ENCODE measurements around the gene TPRG1L. TPM values are rescaled to one million over a fixed set of nuclear protein-coding genes. Genes with fewer than 3 reads are reported as not detected.

Gene TPRG1L
- total and polyA plus RNA-seq, 2 donors from 2014 or later = 37.1 to 72.4 TPM

DNA sequence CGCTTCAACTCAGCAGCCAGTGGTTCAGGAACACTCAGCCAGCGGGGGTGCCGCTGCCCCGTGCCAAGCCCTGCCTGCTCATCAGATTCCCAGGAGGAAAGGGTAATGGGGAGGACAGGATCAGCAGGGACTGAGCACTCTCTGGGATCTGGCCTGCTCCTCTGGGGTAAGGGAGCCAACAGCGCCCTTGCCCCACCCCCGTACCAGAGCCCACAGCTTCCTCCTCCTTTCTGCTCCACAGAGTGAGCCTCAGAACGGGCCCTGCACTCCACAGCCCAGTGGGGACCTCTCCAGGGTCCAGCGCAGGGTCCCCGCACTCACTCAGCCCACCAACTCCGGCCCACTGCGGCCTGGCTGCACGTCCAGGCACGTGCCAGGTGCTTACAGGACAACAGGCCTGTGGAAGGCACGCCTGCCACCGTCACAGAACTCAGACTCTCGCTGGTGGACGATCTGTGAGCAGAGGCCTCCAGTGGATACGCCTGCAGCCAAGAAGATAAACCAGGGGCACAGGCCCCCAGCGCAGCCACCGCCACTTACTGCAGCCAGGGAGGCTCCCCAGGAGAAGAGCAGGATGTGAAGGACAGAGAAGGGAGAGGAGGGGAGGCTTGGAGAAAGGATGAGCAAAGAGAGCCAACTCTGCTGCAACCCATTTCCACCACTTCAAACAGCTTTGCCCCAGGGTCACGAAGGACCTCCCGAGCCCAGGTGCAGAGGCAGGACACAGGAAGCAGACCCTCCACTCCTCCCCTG lies 15.6 kb upstream of the TPRG1L start:
- no peak overlapping the region for H3K4me3 ChIP-seq (ENCODE audit: low read length in 3 of 3)
- H3K9me3 ChIP-seq (ENCODE audit: control insufficient read depth in 2 of 3, insufficient read depth in 1 of 3, low read length in 3 of 3) = no peaks in the 10 kb centered on the region
- TF ChIP-seq, protein P1, sequence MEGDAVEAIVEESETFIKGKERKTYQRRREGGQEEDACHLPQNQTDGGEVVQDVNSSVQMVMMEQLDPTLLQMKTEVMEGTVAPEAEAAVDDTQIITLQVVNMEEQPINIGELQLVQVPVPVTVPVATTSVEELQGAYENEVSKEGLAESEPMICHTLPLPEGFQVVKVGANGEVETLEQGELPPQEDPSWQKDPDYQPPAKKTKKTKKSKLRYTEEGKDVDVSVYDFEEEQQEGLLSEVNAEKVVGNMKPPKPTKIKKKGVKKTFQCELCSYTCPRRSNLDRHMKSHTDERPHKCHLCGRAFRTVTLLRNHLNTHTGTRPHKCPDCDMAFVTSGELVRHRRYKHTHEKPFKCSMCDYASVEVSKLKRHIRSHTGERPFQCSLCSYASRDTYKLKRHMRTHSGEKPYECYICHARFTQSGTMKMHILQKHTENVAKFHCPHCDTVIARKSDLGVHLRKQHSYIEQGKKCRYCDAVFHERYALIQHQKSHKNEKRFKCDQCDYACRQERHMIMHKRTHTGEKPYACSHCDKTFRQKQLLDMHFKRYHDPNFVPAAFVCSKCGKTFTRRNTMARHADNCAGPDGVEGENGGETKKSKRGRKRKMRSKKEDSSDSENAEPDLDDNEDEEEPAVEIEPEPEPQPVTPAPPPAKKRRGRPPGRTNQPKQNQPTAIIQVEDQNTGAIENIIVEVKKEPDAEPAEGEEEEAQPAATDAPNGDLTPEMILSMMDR (IDR thresholded peaks at IDR 0.05; ENCODE audit: borderline replicate concordance, extremely low read depth, insufficient read depth) = no peak
- no peak overlapping the region for H3K27ac ChIP-seq (ENCODE audit: low read depth in 2 of 2, low read length in 2 of 2)
- intact Hi-C loops (cut with DNase I) = no loop called here
- peaks cover 0 to 10% (median 0%) of the 10 kb centered on the region in 3 donors for H3K4me1 ChIP-seq (ENCODE audit: control insufficient read depth in 2 of 3, insufficient read depth in 2 of 3, low read depth in 1 of 3, low read length in 3 of 3)
- no peaks in the 10 kb centered on the region for H3K27me3 ChIP-seq (ENCODE audit: control insufficient read depth, insufficient read depth, low read length)
- H3K36me3 ChIP-seq (ENCODE audit: control insufficient read depth in 2 of 3, insufficient read depth in 3 of 3, low read length in 3 of 3) = no peaks in the 10 kb centered on the region
- DNase-seq = no peak
- H3K9ac ChIP-seq (ENCODE audit: low read length in 3 of 3) = no peak overlapping the region
- no peak for FAIRE-seq

DNA sequence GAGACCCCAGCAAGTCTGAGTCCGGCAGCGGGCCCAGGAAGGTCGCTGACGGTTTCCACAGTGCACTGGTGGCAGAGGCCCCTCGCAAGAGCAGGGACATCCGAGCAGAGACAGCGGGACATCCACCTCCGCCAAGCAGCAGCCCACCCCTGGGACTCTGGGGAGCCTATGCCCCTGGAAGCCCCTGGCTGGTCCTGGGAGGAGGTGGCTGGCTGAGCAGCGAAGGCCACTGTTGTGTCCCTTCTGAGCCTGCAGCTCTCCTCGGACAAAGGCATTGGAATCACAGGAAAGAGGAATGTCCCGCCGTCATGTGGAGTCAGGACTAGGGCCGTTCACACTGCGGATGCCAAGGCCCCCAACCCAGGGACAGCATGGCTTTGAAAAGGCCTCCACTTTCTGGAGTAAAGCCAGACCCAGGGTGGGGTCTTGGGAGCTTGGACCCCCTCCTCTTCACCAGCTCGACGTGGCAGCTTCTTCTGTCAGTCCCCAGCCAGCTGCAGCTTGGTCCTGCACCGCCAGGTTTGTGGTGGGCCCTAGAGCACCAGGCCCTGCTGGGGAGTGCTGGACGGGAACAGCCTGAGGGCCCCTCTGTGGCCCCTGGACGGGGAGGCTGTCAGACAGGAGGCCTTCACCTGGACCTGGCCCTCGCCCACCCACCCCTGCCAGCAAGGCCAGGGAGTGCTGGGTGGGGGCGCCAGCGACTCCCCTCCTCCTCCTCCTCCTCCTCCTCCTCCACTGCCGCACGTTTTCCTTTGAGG lies 14.9 kb upstream of the TPRG1L start:
- no peak for FAIRE-seq
- peaks cover 0 to 10% (median 0%) of the 10 kb centered on the region in 3 donors for H3K4me1 ChIP-seq (ENCODE audit: control insufficient read depth in 2 of 3, insufficient read depth in 2 of 3, low read depth in 1 of 3, low read length in 3 of 3)
- H3K4me3 ChIP-seq (ENCODE audit: low read length in 3 of 3) = peak overlapping the region in 1 of 3 donors; percentile 28
- H3K27me3 ChIP-seq (ENCODE audit: control insufficient read depth, insufficient read depth, low read length) = no peaks in the 10 kb centered on the region
- H3K36me3 ChIP-seq (ENCODE audit: control insufficient read depth in 2 of 3, insufficient read depth in 3 of 3, low read length in 3 of 3) = no peaks in the 10 kb centered on the region
- no peak overlapping the region for H3K27ac ChIP-seq (ENCODE audit: low read depth in 2 of 2, low read length in 2 of 2)
- H3K9me3 ChIP-seq (ENCODE audit: control insufficient read depth in 2 of 3, insufficient read depth in 1 of 3, low read length in 3 of 3) = no peaks in the 10 kb centered on the region
- TF ChIP-seq, protein P1 (IDR thresholded peaks at IDR 0.05; ENCODE audit: borderline replicate concordance, extremely low read depth, insufficient read depth) = no peak
- intact Hi-C loops (cut with DNase I) = no loop called here
- DNase-seq = peak in 3 of 5 donors; percentile 34 to 77 (median 40)
- no peak overlapping the region for H3K9ac ChIP-seq (ENCODE audit: low read length in 3 of 3)

DNA sequence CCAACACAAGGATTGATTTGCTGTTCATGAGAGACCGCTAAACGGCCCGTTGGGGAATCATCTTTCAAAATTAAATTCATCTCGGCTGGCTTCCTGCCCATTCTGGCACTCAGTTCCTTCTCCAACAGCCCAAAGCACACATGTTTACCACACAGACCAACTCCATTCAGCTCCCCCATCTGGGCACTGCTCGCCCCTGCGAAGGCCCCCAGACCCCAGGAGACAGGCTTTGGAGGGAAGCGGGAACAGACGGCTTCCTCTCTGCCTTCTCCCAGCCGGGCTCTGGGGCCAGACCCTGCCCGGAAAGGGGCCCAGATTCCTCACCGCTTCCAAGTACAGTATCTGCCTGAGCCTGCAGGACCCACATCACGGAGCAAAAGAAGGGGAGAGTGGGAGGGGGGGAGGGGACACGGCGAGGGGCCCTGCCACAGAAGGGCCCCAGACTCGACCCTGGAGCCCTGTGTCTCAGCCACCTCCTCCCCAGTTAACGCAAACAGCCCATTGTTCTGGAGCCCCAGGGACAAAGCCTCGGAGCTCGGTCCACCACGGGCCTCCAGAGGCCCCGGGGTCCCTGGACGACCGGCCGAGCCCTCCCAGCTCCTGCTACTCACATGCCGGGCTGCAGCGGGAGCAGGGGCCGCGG lies 14.2 kb upstream of the TPRG1L start:
- H3K9ac ChIP-seq (ENCODE audit: low read length in 3 of 3) = no peak overlapping the region
- H3K4me1 ChIP-seq (ENCODE audit: control insufficient read depth in 2 of 3, insufficient read depth in 2 of 3, low read depth in 1 of 3, low read length in 3 of 3) = peaks cover 0 to 10% (median 0%) of the 10 kb centered on the region in 3 donors
- FAIRE-seq (no peak), DNase-seq (peak in 4 of 5 donors; percentile 55 to 78 (median 68))
- intact Hi-C loops (cut with DNase I) = no loop called here
- H3K9me3 ChIP-seq (ENCODE audit: control insufficient read depth in 2 of 3, insufficient read depth in 1 of 3, low read length in 3 of 3) = no peaks in the 10 kb centered on the region
- no peak overlapping the region for H3K27ac ChIP-seq (ENCODE audit: low read depth in 2 of 2, low read length in 2 of 2)
- TF ChIP-seq, protein P1 (IDR thresholded peaks at IDR 0.05; ENCODE audit: borderline replicate concordance, extremely low read depth, insufficient read depth) = no peak
- peak overlapping the region in 1 of 3 donors; percentile 28 for H3K4me3 ChIP-seq (ENCODE audit: low read length in 3 of 3)
- H3K36me3 ChIP-seq (ENCODE audit: control insufficient read depth in 2 of 3, insufficient read depth in 3 of 3, low read length in 3 of 3) = no peaks in the 10 kb centered on the region
- no peaks in the 10 kb centered on the region for H3K27me3 ChIP-seq (ENCODE audit: control insufficient read depth, insufficient read depth, low read length)

All from kidney (tissue), 14 donors.